Peyer's patch (tissue), 4 donors: Measurements from ENCODE around the gene IDH3B.

Source experiments
- POLR2A ChIP-seq, 2 donors: fragments of 450-650 bp; IDR thresholded peaks; one replicate each; pipeline ENCODE4 v1.5.1; 2017; ENCODE audit warnings: antibody characterized with exemption in 2 of 2, mild to moderate bottlenecking in 2 of 2, moderate library complexity in 2 of 2
- TF ChIP-seq, protein P1 (sequence below), 6 experiments: fragments of 450-650 bp in 4 of 6; fragments of 200-600 bp in 2 of 6; sonication (generic) in 1 of 6; IDR thresholded peaks; one replicate each; pipeline ENCODE4 v1.5.1; 2017 to 2019; ENCODE audit warnings: antibody characterized with exemption in 6 of 6, mild to moderate bottlenecking in 3 of 6, moderate library complexity in 1 of 6

DNA sequence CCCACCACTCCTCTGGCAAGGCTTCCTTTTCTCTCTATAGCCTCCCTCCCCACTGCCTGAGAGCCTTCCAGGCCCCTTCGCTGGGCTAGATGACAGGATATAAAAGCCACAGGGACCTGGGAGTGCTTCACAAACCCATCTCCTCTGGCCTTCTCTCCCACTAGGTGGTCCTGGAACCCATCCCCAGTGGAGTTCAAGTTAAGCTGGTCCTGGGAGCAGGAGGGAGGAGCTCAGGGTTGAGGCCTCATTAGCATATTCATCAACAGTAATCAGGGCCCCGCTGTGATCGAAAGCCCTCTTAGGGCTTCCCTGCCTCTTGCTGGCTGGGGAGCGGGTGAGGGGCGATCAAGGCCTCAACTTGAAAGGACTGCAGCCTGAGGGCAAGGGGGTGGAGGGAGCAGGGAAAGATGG lies 37.7 kb upstream of the IDH3B start:
- TF ChIP-seq, protein P1, sequence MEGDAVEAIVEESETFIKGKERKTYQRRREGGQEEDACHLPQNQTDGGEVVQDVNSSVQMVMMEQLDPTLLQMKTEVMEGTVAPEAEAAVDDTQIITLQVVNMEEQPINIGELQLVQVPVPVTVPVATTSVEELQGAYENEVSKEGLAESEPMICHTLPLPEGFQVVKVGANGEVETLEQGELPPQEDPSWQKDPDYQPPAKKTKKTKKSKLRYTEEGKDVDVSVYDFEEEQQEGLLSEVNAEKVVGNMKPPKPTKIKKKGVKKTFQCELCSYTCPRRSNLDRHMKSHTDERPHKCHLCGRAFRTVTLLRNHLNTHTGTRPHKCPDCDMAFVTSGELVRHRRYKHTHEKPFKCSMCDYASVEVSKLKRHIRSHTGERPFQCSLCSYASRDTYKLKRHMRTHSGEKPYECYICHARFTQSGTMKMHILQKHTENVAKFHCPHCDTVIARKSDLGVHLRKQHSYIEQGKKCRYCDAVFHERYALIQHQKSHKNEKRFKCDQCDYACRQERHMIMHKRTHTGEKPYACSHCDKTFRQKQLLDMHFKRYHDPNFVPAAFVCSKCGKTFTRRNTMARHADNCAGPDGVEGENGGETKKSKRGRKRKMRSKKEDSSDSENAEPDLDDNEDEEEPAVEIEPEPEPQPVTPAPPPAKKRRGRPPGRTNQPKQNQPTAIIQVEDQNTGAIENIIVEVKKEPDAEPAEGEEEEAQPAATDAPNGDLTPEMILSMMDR (IDR thresholded peaks at IDR 0.05) = no peak
- TF ChIP-seq POLR2A (IDR thresholded peaks at IDR 0.05) = no peak
